Measurements from ENCODE around the gene DZANK1.

DNA sequence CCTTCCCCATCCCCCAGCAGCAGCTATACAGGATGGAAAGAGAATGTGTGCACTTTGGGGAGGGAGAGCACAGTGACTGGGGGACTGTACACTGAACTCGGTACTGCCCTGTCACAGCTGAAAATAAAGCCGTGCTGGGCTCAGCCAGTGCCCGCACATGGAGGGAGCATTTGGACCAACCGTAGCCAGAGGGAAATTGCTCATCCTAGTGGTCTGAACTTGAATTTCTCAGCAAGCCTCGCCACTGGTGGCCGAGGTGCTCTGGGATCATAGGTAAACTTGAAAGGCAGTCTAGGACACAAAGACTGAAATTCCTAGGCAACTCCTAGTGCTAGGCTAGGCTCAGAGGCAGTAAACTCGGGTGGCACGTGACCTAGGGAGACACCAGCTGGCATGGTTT, 61.0 kb downstream of the DZANK1 start:
- TF ChIP-seq POLR2A (IDR thresholded peaks at IDR 0.05; ENCODE audit: low read depth, low read length), result no peak
- TF ChIP-seq SPI1 (IDR thresholded peaks at IDR 0.05; ENCODE audit: low read depth, low read length), result no peak
- TF ChIP-seq TAF1 (IDR thresholded peaks at IDR 0.05; ENCODE audit: low read depth, low read length), result no peak
- no peak for TF ChIP-seq POLR2AphosphoS5 (IDR thresholded peaks at IDR 0.05; ENCODE audit: low read depth, low read length)
- no peak for TF ChIP-seq PAX5 (IDR thresholded peaks at IDR 0.05; ENCODE audit: insufficient read depth, low read length, severe bottlenecking)
